LNCaP clone FGC (cell line): ENCODE results near the gene PBX4.

Source experiments
- DNase-seq: peaks from one replicate; pipeline ENCODE4 v3.0.0-alpha.2; 2011; ENCODE audit warnings: low read depth
- H3K4me3 ChIP-seq: 2 replicates; pipeline ENCODE4 v1.5.1; 2011; ENCODE audit warnings: mild to moderate bottlenecking, low read depth, low read length, control low read depth
- TF ChIP-seq, protein P1 (sequence below): IDR thresholded peaks from 2 replicates; pipeline ENCODE4 v1.5.1; 2012; ENCODE audit warnings: mild to moderate bottlenecking; ENCODE audit not compliant: control insufficient read depth, insufficient read depth; ENCODE audit errors: extremely low read depth

The PBX4 gene

GRCh38 chr19:19525611-19526380 is 92.7 kb downstream of the PBX4 start:
- TF ChIP-seq, protein P1, sequence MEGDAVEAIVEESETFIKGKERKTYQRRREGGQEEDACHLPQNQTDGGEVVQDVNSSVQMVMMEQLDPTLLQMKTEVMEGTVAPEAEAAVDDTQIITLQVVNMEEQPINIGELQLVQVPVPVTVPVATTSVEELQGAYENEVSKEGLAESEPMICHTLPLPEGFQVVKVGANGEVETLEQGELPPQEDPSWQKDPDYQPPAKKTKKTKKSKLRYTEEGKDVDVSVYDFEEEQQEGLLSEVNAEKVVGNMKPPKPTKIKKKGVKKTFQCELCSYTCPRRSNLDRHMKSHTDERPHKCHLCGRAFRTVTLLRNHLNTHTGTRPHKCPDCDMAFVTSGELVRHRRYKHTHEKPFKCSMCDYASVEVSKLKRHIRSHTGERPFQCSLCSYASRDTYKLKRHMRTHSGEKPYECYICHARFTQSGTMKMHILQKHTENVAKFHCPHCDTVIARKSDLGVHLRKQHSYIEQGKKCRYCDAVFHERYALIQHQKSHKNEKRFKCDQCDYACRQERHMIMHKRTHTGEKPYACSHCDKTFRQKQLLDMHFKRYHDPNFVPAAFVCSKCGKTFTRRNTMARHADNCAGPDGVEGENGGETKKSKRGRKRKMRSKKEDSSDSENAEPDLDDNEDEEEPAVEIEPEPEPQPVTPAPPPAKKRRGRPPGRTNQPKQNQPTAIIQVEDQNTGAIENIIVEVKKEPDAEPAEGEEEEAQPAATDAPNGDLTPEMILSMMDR: no peak
- H3K4me3 ChIP-seq: no peak overlapping the region
- no peak for DNase-seq

DNA sequence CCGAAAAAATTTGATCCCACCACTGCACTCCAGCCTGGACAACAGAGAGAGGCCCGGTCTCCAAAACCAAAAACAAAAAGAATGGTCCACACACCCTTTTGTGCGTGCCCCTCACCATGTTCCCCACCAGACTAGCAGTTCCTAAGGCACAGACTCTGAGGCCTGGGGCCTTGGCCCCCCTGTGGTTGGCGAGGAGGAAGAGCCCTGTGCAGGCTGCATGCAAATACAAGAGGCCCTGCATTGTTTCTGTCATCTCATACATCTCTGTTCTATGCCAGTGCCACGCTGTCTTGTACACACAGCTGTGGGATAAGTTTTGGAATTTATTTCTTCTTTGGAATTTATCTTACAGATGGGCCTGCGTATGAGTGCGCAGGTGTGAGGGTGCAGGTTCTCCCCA is 94.4 kb downstream of the PBX4 start:
- H3K4me3 ChIP-seq: no peak overlapping the region
- TF ChIP-seq, protein P1: no peak
- DNase-seq: no peak

DNA sequence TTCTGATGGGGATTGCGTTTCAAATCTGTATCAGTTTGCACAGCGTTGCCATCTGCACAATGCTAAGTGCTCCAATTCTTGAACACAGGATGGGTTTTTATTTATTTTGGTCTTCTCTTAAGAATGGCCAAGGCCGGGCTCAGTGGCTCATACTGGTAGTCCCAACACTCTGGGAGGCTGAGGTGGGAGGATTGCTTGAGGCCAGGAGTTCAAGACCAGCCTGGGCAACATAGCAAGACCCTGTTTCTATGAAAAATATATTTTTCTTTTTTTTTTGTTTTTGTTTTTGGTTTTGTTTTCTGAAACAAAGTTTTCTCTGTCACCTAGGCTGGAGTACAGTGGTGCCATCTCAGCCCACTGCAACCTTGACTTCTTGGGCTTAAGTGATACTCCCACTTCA is 95.3 kb downstream of the PBX4 start:
- no peak overlapping the region for H3K4me3 ChIP-seq
- DNase-seq: no peak
- TF ChIP-seq, protein P1: no peak

- TF ChIP-seq, protein P1: no peak
- H3K4me3 ChIP-seq: no peak overlapping the region
- no peak for DNase-seq
Observed at GRCh38 chr19:19520989-19521388, 97.5 kb downstream of the PBX4 start.

GRCh38 chr19:19517235-19517619 is 101.3 kb downstream of the PBX4 start:
- TF ChIP-seq, protein P1: no peak
- DNase-seq: no peak
- H3K4me3 ChIP-seq: peak overlapping the region; percentile 97

DNA sequence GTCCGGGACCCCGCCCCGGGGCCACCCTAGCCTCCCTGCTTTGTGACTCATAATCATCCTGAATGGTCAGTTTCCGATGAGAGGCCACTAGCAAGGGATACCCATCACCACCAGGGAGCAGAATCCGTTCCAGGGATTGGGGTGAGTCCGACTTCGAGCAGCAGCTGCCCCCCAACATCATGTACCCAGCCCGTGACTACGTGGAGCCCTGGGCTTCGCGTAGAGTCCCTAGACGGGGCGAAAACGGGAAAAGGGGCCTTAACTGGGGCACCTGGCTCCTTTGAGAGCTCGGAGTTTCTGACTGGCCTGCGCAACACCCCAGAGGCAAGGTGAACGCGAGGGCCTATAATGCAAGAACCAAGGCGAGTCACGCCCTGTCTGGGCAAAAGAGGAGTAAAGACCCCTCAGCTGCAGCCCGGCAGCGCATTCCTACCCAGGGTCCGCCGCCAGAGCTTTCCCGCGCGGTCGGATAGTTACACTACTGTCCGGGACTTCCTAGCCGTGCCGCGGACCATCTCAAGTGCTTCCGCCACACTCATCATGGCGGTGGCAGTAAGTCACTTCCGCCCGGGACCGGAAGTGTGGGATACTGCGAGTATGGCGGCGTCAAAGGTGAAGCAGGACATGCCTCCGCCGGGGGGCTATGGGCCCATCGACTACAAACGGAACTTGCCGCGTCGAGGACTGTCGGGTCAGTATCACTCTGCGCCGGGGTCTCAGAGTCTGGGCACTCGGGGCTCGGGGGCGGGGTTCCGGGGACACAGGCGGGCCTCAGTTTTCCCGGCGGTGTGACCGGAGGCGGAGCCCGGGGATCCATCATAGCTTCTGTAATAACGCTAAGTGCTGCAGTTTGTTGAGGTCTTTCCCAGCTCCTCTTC is 102.6 kb downstream of the PBX4 start, which contains the start of gene NDUFA13:
NDUFA13 (plus strand) TSS at position 584 of the 878 bp plus-strand sequence; CDS start at position 598, 14 bp downstream.
- DNase-seq: peak; percentile 74
- peak within 1 kb of the TSS; percentile 97 for H3K4me3 ChIP-seq
- TF ChIP-seq, protein P1: no peak; the same call in 1 of the 2 replicates
